Measurements from ENCODE around the gene TECR.

DNA sequence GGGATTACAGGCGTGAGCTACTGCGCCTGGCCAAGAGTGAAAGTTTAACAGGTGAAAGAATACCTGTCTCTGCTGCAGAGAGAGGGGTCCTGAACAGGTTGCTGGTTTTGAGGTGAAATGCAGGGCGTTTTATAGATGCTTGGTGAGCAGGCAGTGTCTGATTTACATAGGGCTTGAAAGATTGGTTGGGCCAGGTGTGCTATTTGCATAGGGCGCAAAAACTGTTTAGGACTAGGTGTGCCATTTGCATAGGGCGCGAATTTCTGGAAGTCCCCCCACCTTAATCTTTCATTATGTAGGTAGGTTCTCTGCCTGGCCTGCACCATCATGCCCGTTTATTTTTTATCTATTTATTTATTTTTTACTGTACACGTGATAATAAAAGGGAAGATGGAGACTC is 47.0 kb downstream of the TECR start:
- TF ChIP-seq, protein P1, sequence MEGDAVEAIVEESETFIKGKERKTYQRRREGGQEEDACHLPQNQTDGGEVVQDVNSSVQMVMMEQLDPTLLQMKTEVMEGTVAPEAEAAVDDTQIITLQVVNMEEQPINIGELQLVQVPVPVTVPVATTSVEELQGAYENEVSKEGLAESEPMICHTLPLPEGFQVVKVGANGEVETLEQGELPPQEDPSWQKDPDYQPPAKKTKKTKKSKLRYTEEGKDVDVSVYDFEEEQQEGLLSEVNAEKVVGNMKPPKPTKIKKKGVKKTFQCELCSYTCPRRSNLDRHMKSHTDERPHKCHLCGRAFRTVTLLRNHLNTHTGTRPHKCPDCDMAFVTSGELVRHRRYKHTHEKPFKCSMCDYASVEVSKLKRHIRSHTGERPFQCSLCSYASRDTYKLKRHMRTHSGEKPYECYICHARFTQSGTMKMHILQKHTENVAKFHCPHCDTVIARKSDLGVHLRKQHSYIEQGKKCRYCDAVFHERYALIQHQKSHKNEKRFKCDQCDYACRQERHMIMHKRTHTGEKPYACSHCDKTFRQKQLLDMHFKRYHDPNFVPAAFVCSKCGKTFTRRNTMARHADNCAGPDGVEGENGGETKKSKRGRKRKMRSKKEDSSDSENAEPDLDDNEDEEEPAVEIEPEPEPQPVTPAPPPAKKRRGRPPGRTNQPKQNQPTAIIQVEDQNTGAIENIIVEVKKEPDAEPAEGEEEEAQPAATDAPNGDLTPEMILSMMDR (IDR thresholded peaks at IDR 0.05 in 2 of 3, conservative IDR thresholded peaks at IDR 0.05 in 1 of 3; ENCODE audit: borderline replicate concordance in 1 of 3, insufficient read depth in 1 of 3, low read depth in 2 of 3, low read length in 2 of 3): no peak
- no peak for TF ChIP-seq POLR2A (IDR thresholded peaks at IDR 0.05; ENCODE audit: borderline replicate concordance, extremely low read depth, insufficient read depth, insufficient read length)
- TF ChIP-seq YY1 (IDR thresholded peaks at IDR 0.05; ENCODE audit: extremely low read depth, insufficient replicate concordance, low read depth, low read length): no peak
- TF ChIP-seq, protein P2, sequence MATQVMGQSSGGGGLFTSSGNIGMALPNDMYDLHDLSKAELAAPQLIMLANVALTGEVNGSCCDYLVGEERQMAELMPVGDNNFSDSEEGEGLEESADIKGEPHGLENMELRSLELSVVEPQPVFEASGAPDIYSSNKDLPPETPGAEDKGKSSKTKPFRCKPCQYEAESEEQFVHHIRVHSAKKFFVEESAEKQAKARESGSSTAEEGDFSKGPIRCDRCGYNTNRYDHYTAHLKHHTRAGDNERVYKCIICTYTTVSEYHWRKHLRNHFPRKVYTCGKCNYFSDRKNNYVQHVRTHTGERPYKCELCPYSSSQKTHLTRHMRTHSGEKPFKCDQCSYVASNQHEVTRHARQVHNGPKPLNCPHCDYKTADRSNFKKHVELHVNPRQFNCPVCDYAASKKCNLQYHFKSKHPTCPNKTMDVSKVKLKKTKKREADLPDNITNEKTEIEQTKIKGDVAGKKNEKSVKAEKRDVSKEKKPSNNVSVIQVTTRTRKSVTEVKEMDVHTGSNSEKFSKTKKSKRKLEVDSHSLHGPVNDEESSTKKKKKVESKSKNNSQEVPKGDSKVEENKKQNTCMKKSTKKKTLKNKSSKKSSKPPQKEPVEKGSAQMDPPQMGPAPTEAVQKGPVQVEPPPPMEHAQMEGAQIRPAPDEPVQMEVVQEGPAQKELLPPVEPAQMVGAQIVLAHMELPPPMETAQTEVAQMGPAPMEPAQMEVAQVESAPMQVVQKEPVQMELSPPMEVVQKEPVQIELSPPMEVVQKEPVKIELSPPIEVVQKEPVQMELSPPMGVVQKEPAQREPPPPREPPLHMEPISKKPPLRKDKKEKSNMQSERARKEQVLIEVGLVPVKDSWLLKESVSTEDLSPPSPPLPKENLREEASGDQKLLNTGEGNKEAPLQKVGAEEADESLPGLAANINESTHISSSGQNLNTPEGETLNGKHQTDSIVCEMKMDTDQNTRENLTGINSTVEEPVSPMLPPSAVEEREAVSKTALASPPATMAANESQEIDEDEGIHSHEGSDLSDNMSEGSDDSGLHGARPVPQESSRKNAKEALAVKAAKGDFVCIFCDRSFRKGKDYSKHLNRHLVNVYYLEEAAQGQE (IDR thresholded peaks at IDR 0.05; ENCODE audit: low read depth): no peak
- TF ChIP-seq RAD21 (IDR thresholded peaks at IDR 0.05; ENCODE audit: low read depth): no peak
